ENCODE results near the gene CXCL14.

- TF ChIP-seq CTCF (IDR thresholded peaks at IDR 0.05; ENCODE audit: borderline replicate concordance, extremely low read depth, low read length, poor library complexity, severe bottlenecking) (no peak), EZH2 (IDR thresholded peaks at IDR 0.05; ENCODE audit: borderline replicate concordance, low read depth, low read length, severe bottlenecking) (no peak)
Measured at GRCh38 chr5:135615581-135616260, 36.9 kb upstream of the CXCL14 start.

Data from DND-41 (cell line).